Measurements from ENCODE around the gene SH2D4B.
A peak's percentile ranks its signal among the peaks of the same experiment; 100 is the strongest.

Gene SH2D4B

DNA sequence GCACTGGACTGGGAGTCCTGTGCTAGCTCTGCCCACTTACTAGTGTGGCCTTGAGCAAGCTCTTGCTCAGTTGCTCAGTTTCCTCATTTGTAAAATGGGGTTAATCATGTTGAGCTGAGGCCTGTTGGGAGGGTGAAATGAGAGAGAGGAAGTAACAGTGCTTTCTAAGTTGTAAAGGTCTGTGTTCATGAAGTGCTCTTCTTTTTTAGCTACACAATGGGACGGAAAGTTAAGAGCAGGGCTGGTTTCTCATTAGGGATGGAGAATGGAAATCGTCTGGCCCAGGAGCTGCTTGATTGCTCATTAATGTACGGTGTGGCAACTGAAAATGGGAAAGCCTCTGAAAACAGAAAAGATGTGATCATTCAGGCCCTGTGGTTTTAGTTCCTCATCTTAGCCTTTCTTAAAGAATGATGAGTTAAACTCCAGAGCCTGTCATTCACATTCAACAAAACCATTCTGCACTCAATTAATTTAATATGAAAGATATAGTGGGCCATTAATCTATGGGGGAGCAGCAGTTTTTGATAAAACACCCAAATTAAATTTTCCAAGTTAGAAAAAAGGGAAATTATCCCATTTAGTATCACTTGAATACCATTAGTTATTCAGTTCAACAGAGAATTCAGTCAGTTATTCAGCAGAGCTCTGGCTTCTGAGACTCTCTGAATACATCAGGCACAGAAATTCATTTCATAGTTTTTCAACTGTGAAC, 60.5 kb downstream of the SH2D4B start:
- no peak for ATAC-seq
- no peak for TF ChIP-seq TOX (CRISPR knock-in tag; IDR thresholded peaks at IDR 0.05; ENCODE audit: borderline replicate concordance)
- peak; percentile 73 for TF ChIP-seq TSHZ2 (CRISPR knock-in tag; IDR thresholded peaks at IDR 0.05)
- peak; percentile 73 for TF ChIP-seq ISL1 (CRISPR knock-in tag; IDR thresholded peaks at IDR 0.05)
- no peak for TF ChIP-seq ZNF70 (CRISPR knock-in tag; IDR thresholded peaks at IDR 0.05)
- no peak for TF ChIP-seq ZNF8 (CRISPR knock-in tag; IDR thresholded peaks at IDR 0.05)
- TF ChIP-seq ESRRG (CRISPR knock-in tag; IDR thresholded peaks at IDR 0.05), result no peak
- no peak for TF ChIP-seq ZC3H10 (CRISPR knock-in tag; IDR thresholded peaks at IDR 0.05)

GRCh38 chr10:80598951-80599350, 61.2 kb downstream of the SH2D4B start:
- TF ChIP-seq, protein P1, sequence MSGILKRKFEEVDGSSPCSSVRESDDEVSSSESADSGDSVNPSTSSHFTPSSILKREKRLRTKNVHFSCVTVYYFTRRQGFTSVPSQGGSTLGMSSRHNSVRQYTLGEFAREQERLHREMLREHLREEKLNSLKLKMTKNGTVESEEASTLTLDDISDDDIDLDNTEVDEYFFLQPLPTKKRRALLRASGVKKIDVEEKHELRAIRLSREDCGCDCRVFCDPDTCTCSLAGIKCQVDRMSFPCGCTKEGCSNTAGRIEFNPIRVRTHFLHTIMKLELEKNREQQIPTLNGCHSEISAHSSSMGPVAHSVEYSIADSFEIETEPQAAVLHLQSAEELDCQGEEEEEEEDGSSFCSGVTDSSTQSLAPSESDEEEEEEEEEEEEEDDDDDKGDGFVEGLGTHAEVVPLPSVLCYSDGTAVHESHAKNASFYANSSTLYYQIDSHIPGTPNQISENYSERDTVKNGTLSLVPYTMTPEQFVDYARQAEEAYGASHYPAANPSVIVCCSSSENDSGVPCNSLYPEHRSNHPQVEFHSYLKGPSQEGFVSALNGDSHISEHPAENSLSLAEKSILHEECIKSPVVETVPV (CRISPR knock-in tag; IDR thresholded peaks at IDR 0.05), result no peak
- TF ChIP-seq OSR1 (CRISPR knock-in tag; IDR thresholded peaks at IDR 0.05), result no peak
- TF ChIP-seq ZNF8 (CRISPR knock-in tag; IDR thresholded peaks at IDR 0.05), result no peak
- TF ChIP-seq RARB (CRISPR knock-in tag; IDR thresholded peaks at IDR 0.05), result no peak
- TF ChIP-seq POU6F1 (CRISPR knock-in tag; IDR thresholded peaks at IDR 0.05; ENCODE audit: borderline replicate concordance, low read depth), result no peak
- no peak for TF ChIP-seq ZNF70 (CRISPR knock-in tag; IDR thresholded peaks at IDR 0.05)
- TF ChIP-seq ZFP3 (CRISPR knock-in tag; IDR thresholded peaks at IDR 0.05), result no peak
- no peak for TF ChIP-seq TSHZ2 (CRISPR knock-in tag; IDR thresholded peaks at IDR 0.05)
- TF ChIP-seq BACH2 (CRISPR knock-in tag; IDR thresholded peaks at IDR 0.05; ENCODE audit: borderline replicate concordance), result no peak
- no peak for TF ChIP-seq PPARA (CRISPR knock-in tag; IDR thresholded peaks at IDR 0.05; ENCODE audit: borderline replicate concordance)
- no peak for TF ChIP-seq ZNF565 (CRISPR knock-in tag; conservative IDR thresholded peaks at IDR 0.05; ENCODE audit: low read depth)
- no peak for ATAC-seq

GRCh38 chr10:80599424-80599847, 61.7 kb downstream of the SH2D4B start:
- TF ChIP-seq BACH2 (CRISPR knock-in tag; IDR thresholded peaks at IDR 0.05; ENCODE audit: borderline replicate concordance), result no peak
- no peak for TF ChIP-seq TCF4 (CRISPR knock-in tag; IDR thresholded peaks at IDR 0.05; ENCODE audit: borderline replicate concordance)
- TF ChIP-seq ISL1 (CRISPR knock-in tag; IDR thresholded peaks at IDR 0.05), result no peak
- TF ChIP-seq, protein P2, sequence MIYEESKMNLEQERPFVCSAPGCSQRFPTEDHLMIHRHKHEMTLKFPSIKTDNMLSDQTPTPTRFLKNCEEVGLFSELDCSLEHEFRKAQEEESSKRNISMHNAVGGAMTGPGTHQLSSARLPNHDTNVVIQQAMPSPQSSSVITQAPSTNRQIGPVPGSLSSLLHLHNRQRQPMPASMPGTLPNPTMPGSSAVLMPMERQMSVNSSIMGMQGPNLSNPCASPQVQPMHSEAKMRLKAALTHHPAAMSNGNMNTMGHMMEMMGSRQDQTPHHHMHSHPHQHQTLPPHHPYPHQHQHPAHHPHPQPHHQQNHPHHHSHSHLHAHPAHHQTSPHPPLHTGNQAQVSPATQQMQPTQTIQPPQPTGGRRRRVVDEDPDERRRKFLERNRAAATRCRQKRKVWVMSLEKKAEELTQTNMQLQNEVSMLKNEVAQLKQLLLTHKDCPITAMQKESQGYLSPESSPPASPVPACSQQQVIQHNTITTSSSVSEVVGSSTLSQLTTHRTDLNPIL (CRISPR knock-in tag; IDR thresholded peaks at IDR 0.05; ENCODE audit: low read depth), result no peak
- TF ChIP-seq, protein P3, sequence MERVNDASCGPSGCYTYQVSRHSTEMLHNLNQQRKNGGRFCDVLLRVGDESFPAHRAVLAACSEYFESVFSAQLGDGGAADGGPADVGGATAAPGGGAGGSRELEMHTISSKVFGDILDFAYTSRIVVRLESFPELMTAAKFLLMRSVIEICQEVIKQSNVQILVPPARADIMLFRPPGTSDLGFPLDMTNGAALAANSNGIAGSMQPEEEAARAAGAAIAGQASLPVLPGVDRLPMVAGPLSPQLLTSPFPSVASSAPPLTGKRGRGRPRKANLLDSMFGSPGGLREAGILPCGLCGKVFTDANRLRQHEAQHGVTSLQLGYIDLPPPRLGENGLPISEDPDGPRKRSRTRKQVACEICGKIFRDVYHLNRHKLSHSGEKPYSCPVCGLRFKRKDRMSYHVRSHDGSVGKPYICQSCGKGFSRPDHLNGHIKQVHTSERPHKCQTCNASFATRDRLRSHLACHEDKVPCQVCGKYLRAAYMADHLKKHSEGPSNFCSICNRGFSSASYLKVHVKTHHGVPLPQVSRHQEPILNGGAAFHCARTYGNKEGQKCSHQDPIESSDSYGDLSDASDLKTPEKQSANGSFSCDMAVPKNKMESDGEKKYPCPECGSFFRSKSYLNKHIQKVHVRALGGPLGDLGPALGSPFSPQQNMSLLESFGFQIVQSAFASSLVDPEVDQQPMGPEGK (CRISPR knock-in tag; IDR thresholded peaks at IDR 0.05; ENCODE audit: borderline replicate concordance), result no peak
- no peak for TF ChIP-seq TOX (CRISPR knock-in tag; IDR thresholded peaks at IDR 0.05; ENCODE audit: borderline replicate concordance)
- no peak for TF ChIP-seq ARNTL (CRISPR knock-in tag; IDR thresholded peaks at IDR 0.05; ENCODE audit: borderline replicate concordance, low read depth)
- no peak for TF ChIP-seq ZC3H10 (CRISPR knock-in tag; IDR thresholded peaks at IDR 0.05)
- no peak for TF ChIP-seq ZFP3 (CRISPR knock-in tag; IDR thresholded peaks at IDR 0.05)
- no peak for TF ChIP-seq PPARA (CRISPR knock-in tag; IDR thresholded peaks at IDR 0.05; ENCODE audit: borderline replicate concordance)
- no peak for TF ChIP-seq SNAI2 (CRISPR knock-in tag; IDR thresholded peaks at IDR 0.05)
- no peak for TF ChIP-seq ZFP30 (CRISPR knock-in tag; IDR thresholded peaks at IDR 0.05)
- peak; percentile 55; the same call in 1 of the 3 replicates for ATAC-seq
